Esophagus squamous epithelium (tissue), 5 donors: ENCODE results near the gene LIPH. TPM values are rescaled to one million over a fixed set of nuclear protein-coding genes. Genes with fewer than 3 reads are reported as not detected.
"Not testable (repeated sequence)": the region's sequence is repeated elsewhere in the genome, so short reads cannot be mapped to it uniquely, and the experiment has no call there.

Experiments used
- DNase-seq: peaks from one replicate; lab custom pipeline; 2025; lab: John Stamatoyannopoulos, UW
- H3K27ac ChIP-seq, 4 donors: fragments of 200-600 bp; sonication (generic); one replicate each; pipeline ENCODE4 v1.5.1; 2016 to 2019; ENCODE audit warnings: mild to moderate bottlenecking in 1 of 4
- H3K27me3 ChIP-seq, 4 donors: fragments of 200-600 bp; sonication (generic); 1 replicate in 3 of 4; 2 replicates in 1 of 4; pipeline versions ENCODE4 v1.5.1 to v1.6.0; 2017 to 2021; ENCODE audit warnings: antibody characterized with exemption in 1 of 4
- H3K36me3 ChIP-seq, 3 donors: fragments of 200-600 bp; sonication (generic); one replicate each; pipeline ENCODE4 v1.5.1; 2016 to 2019
- H3K4me1 ChIP-seq, 3 donors: fragments of 200-600 bp; sonication (generic); one replicate each; pipeline ENCODE4 v1.5.1; 2017 to 2019
- H3K4me3 ChIP-seq, 4 donors: fragments of 200-600 bp; sonication (generic); 1 replicate in 3 of 4; 2 replicates in 1 of 4; pipeline ENCODE4 v1.5.1; 2016 to 2019; ENCODE audit warnings: mild to moderate bottlenecking in 2 of 4, moderate library complexity in 1 of 4
- H3K9me3 ChIP-seq, 3 donors: fragments of 200-600 bp; sonication (generic); one replicate each; pipeline ENCODE4 v1.5.1; 2016 to 2019
- POLR2A ChIP-seq, 4 donors: fragments of 450-650 bp; IDR thresholded peaks; one replicate each; pipeline ENCODE4 v1.6.1; 2017; ENCODE audit warnings: antibody characterized with exemption in 4 of 4, mild to moderate bottlenecking in 4 of 4, moderate library complexity in 3 of 4
- WGBS, 2 donors: methylation state at CpG; one replicate each; pipeline ENCODE4 v1.1.5; 2018; 5-methylcytosine and 5-hydroxymethylcytosine counted together
- intact Hi-C: fragments of 100-400 bp; cut with DNase I; formaldehyde crosslinking; loops from one replicate; pipeline ENCODE4 v1.15.0; 2022
- total RNA-seq, 4 donors: library from RNA; depleted of rRNA; stranded (reverse); fragments of >200 nt; gene quantifications; one replicate each; pipeline ENCODE4 v1.1.0, GENCODE V29; 2016
- TF ChIP-seq, protein P1 (sequence below), 6 experiments: fragments of 450-650 bp in 4 of 6; fragments of 200-600 bp in 2 of 6; sonication (generic) in 2 of 6; IDR thresholded peaks; one replicate each; pipeline ENCODE4 v1.5.1; 2016 to 2019; ENCODE audit warnings: antibody characterized with exemption in 6 of 6, mild to moderate bottlenecking in 4 of 6, moderate library complexity in 4 of 6
- donor health status: DM: yes; HTN: yes; CAD: no.

LIPH gene
- total RNA-seq, 4 donors from 2014 or later, result 5.7 to 11.3 (median 10.8) TPM

DNA sequence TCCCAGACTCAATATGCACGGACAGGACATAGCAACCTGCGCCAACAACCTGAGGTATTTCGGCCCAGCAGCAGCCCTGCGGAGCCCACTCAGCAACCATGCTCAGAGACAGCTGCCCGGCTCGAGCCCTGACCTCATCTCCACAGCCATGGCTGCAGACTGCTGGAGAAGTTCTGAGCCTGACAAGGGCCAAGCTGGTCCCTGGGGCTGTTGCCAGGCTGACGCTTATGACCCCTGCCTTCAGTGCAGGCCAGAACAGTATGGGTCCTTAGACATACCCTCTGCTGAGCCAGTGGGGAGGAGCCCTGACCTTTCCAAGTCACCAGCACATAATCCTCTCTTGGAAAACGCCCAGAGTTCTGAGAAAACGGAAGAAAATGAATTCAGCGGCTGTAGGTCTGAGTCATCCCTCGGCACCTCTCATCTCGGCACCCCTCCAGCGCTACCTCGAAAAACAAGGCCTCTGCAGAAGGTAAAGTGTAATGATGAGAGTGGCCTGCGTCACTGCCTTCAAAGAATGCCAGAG is 79.0 kb downstream of the LIPH start:
- Histone ChIP-seq H3K9me3 (no peaks in the 10 kb centered on the region), H3K4me3 (no peak overlapping the region), H3K27ac (peak overlapping the region in 1 of 4 donors; percentile 25), H3K4me1 (peaks cover 0 to 9% (median 0%) of the 10 kb centered on the region in 3 donors), H3K36me3 (peaks cover 0 to 65% (median 6%) of the 10 kb centered on the region in 3 donors), H3K27me3 (no peaks in the 10 kb centered on the region)
- no peak for TF ChIP-seq POLR2A (IDR thresholded peaks at IDR 0.05)
- TF ChIP-seq, protein P1, sequence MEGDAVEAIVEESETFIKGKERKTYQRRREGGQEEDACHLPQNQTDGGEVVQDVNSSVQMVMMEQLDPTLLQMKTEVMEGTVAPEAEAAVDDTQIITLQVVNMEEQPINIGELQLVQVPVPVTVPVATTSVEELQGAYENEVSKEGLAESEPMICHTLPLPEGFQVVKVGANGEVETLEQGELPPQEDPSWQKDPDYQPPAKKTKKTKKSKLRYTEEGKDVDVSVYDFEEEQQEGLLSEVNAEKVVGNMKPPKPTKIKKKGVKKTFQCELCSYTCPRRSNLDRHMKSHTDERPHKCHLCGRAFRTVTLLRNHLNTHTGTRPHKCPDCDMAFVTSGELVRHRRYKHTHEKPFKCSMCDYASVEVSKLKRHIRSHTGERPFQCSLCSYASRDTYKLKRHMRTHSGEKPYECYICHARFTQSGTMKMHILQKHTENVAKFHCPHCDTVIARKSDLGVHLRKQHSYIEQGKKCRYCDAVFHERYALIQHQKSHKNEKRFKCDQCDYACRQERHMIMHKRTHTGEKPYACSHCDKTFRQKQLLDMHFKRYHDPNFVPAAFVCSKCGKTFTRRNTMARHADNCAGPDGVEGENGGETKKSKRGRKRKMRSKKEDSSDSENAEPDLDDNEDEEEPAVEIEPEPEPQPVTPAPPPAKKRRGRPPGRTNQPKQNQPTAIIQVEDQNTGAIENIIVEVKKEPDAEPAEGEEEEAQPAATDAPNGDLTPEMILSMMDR (IDR thresholded peaks at IDR 0.05), result no peak
- intact Hi-C loops, result no loop called here
- DNase-seq, result no peak
- WGBS, 2 donors, result 52 to 57% methylated on average over 9 to 10 of the region's 15 CpGs

DNA sequence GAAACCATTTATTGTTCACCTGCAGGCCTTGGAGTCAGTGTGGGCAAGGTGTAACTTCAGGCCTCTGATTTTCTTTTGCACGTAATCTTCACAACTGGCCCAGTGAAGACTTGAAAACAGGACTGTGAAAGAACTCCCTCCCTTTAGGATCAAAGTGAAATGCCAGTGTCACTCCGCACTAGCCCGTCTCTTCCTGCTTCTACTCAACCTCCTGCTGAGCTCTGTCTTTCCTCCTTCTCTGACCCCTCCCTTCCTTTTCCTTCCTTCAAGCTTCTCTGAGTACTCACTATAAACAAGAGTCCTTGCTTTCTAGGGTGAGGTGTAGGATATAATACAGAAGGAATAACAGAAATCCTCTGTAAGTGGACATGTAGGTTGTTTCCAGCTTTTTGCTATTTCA is 82.1 kb downstream of the LIPH start:
- 66 to 78% methylated on average over 3 of the region's 3 CpGs for WGBS, 2 donors
- Histone ChIP-seq H3K4me1 (peaks cover 0 to 9% (median 0%) of the 10 kb centered on the region in 3 donors), H3K36me3 (peaks cover 5 to 76% (median 6%) of the 10 kb centered on the region in 3 donors), H3K4me3 (no peak overlapping the region), H3K27ac (no peak overlapping the region), H3K27me3 (no peaks in the 10 kb centered on the region), H3K9me3 (no peaks in the 10 kb centered on the region)
- intact Hi-C loops, result no loop called here
- DNase-seq, result no peak
- TF ChIP-seq POLR2A (IDR thresholded peaks at IDR 0.05), result no peak
- TF ChIP-seq, protein P1 (IDR thresholded peaks at IDR 0.05), result no peak

DNA sequence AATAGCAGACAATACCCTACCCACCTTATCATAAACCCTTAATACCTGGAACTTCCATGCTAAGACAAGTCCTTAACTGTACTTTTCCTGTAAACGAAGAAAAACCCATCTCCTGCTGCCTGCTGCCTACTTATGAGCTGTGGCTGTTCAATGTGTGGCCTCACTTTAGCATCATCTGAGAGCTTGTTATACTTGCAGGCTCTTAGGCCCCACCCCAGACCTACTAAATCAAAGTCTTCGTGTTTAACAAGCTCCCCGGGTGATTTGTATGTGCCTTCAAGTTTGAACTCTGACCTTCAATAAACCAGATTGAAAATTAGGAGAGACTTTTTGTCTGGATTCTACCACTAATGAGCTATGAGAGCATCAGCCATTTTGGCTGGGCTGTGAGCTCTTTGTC is 82.8 kb downstream of the LIPH start:
- Histone ChIP-seq H3K9me3 (no peaks in the 10 kb centered on the region), H3K4me1 (peaks cover 0 to 9% (median 0%) of the 10 kb centered on the region in 3 donors), H3K27ac (no peak overlapping the region), H3K36me3 (peaks cover 5 to 76% (median 6%) of the 10 kb centered on the region in 3 donors), H3K27me3 (no peaks in the 10 kb centered on the region), H3K4me3 (no peak overlapping the region)
- WGBS, 2 donors, result 64 to 87% methylated on average over 3 of the region's 3 CpGs
- no peak for DNase-seq
- TF ChIP-seq, protein P1 (IDR thresholded peaks at IDR 0.05), result no peak
- no peak for TF ChIP-seq POLR2A (IDR thresholded peaks at IDR 0.05)
- intact Hi-C loops, result no loop called here

DNA sequence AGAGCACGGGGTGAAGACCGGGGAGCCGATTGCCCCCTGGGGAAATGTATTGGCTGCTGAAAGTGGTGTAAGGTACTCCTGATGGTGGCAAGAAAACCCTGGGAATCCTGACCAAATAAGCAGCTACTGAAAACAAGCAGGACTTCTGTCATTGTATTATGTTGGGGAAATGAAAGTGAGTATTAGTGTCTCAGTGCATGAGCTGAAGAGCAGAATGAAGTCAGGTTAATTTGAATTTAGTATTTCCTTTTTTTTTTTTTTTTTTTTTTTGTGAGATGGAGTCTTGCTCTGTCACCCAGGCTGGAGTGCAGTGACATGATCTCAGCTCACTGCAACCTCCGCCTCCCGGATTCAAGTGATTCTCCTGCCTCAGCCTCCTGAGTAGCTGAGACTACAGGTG is 86.3 kb downstream of the LIPH start:
- DNase-seq, H3K4me3 ChIP-seq, H3K4me1 ChIP-seq, H3K27ac ChIP-seq, H3K27me3 ChIP-seq, H3K9me3 ChIP-seq, intact Hi-C loops: not testable (repeated sequence)
- WGBS, 2 donors, result 94 to 97% methylated on average over 4 to 5 of the region's 5 CpGs
- peaks cover 0 to 70% (median 5%) of the 10 kb centered on the region in 3 donors for H3K36me3 ChIP-seq

DNA sequence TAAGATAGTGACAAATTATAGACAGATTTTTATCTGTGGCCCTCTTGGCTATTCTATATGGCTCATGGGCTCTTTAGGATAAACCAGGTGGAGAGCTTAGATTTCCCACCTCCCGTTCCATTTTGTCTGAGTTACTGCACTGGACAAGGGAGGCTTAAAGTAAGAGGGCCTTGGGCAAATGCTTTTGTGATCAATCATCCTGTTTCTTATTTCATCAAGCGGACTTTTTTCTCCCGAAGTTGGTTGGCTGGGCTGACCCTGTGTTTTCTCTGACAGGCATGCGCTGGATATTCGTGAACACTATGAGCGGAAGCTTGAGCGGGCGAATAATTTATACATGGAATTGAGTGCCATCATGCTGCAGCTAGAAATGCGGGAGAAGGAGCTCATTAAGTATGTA is 86.9 kb downstream of the LIPH start:
- Histone ChIP-seq H3K27ac (no peak overlapping the region), H3K27me3 (no peaks in the 10 kb centered on the region), H3K4me1 (no peaks in the 10 kb centered on the region), H3K9me3 (no peaks in the 10 kb centered on the region), H3K36me3 (peaks cover 0 to 69% (median 5%) of the 10 kb centered on the region in 3 donors), H3K4me3 (no peak overlapping the region)
- intact Hi-C loops, result no loop called here
- TF ChIP-seq POLR2A (IDR thresholded peaks at IDR 0.05), result no peak
- TF ChIP-seq, protein P1 (IDR thresholded peaks at IDR 0.05), result no peak
- DNase-seq, result no peak
- 91 to 94% methylated on average over 9 of the region's 9 CpGs for WGBS, 2 donors
